Hepatocyte (in vitro differentiated cells): ENCODE measurements around the gene NANS. TPM values are rescaled to one million over a fixed set of nuclear protein-coding genes. Genes with fewer than 3 reads are reported as not detected.

Experiments used
- DNase-seq: peaks from one replicate; pipeline ENCODE4 v3.0.0-alpha.2; 2016; ENCODE audit warnings: low spot score
- H2AFZ ChIP-seq: fragments of 200-600 bp; sonication (generic); 2 replicates; pipeline ENCODE4 v1.6.0; 2016; ENCODE audit warnings: antibody characterized with exemption, mild to moderate bottlenecking
- H3K27ac ChIP-seq: fragments of 200-600 bp; sonication (generic); 2 replicates; pipeline ENCODE4 v1.5.1; 2016; ENCODE audit warnings: mild to moderate bottlenecking
- H3K27me3 ChIP-seq: fragments of 200-600 bp; sonication (generic); 2 replicates; pipeline ENCODE4 v1.6.1; 2016
- H3K36me3 ChIP-seq: fragments of 200-600 bp; sonication (generic); replicated peaks from 2 replicates; pipeline ENCODE4 v1.5.1; 2016; ENCODE audit warnings: low read depth; ENCODE audit not compliant: insufficient read depth
- H3K4me1 ChIP-seq: fragments of 200-600 bp; sonication (generic); 2 replicates; pipeline ENCODE4 v1.5.1; 2016; ENCODE audit warnings: mild to moderate bottlenecking, moderate library complexity; ENCODE audit not compliant: insufficient read depth
- H3K4me2 ChIP-seq: fragments of 200-600 bp; sonication (generic); 2 replicates; pipeline ENCODE4 v1.6.0; 2016
- H3K4me3 ChIP-seq: fragments of 200-600 bp; sonication (generic); 2 replicates; pipeline ENCODE4 v1.5.1; 2016; ENCODE audit warnings: mild to moderate bottlenecking
- H3K79me2 ChIP-seq: fragments of 200-600 bp; sonication (generic); 2 replicates; pipeline ENCODE4 v1.6.0; 2017; ENCODE audit warnings: mild to moderate bottlenecking
- H3K9me2 ChIP-seq: fragments of 200-600 bp; sonication (generic); replicated peaks from 2 replicates; pipeline ENCODE4 v1.6.0; 2017; ENCODE audit warnings: mild to moderate bottlenecking; ENCODE audit not compliant: insufficient read depth
- H3K9me3 ChIP-seq: fragments of 200-600 bp; sonication (generic); 2 replicates; pipeline ENCODE4 v1.5.1; 2016; ENCODE audit warnings: low read depth, mild to moderate bottlenecking
- H4K20me1 ChIP-seq: fragments of 200-600 bp; sonication (generic); 2 replicates; pipeline ENCODE4 v1.6.0; 2016; ENCODE audit warnings: mild to moderate bottlenecking; ENCODE audit not compliant: insufficient read depth, poor library complexity, severe bottlenecking
- CTCF ChIP-seq: fragments of 200-600 bp; sonication (generic); IDR thresholded peaks from 2 replicates; pipeline ENCODE4 v1.5.1; 2016; ENCODE audit warnings: antibody characterized with exemption, mild to moderate bottlenecking; ENCODE audit not compliant: poor library complexity
- EZH2 ChIP-seq: fragments of 200-600 bp; sonication (generic); IDR thresholded peaks from 2 replicates; pipeline ENCODE4 v1.6.1; 2016; ENCODE audit warnings: antibody characterized with exemption, mild to moderate bottlenecking, borderline replicate concordance
- EZH2phosphoT487 ChIP-seq: fragments of 200-600 bp; sonication (generic); IDR thresholded peaks from one replicate; pipeline ENCODE4 v1.6.1; 2018; ENCODE audit warnings: antibody characterized with exemption, mild to moderate bottlenecking, low read depth, moderate library complexity; ENCODE audit not compliant: unreplicated experiment, severe bottlenecking
- WGBS: methylation state at CpG from one replicate; pipeline ENCODE4 v1.1.6; 2016; ENCODE audit warnings: low lambda C conversion rate; ENCODE audit errors: missing lambda C conversion rate; 5-methylcytosine and 5-hydroxymethylcytosine counted together
- polyA plus RNA-seq: library from polyadenylated mRNA; unstranded; fragments of >200 nt; fragmentation: Nextera tagmentation; extraction: Ambion mirVana; gene quantifications from 2 replicates; pipeline ENCODE4 v1.2.1, GENCODE V29; 2016
- small RNA-seq: library from RNA; depleted of rRNA; stranded (forward); fragments of <200 nt; gene quantifications from one replicate; pipeline ENCODE3, GENCODE V24; 2014
- total RNA-seq: library from RNA; depleted of rRNA; stranded (reverse); fragments of >200 nt; gene quantifications from 2 replicates; pipeline ENCODE4 v1.2.3, GENCODE V29; 2014

NANS gene
- total and polyA plus RNA-seq, 2 experiments from 2014 or later, result 62.9 to 88.8 TPM

- H3K27me3 ChIP-seq, result no peaks in the 10 kb centered on the region
- H3K4me3 ChIP-seq, result no peak overlapping the region
- H3K27ac ChIP-seq, result no peak overlapping the region
- no peaks in the 10 kb centered on the region for H3K36me3 ChIP-seq
- H3K79me2 ChIP-seq, result no peaks in the 10 kb centered on the region
- H3K4me1 ChIP-seq, result no peaks in the 10 kb centered on the region
- TF ChIP-seq EZH2 (no peak), EZH2phosphoT487 (no peak), CTCF (no peak)
- no peak overlapping the region for H3K4me2 ChIP-seq
- H3K9me3 ChIP-seq, result no peaks in the 10 kb centered on the region
- H4K20me1 ChIP-seq, result no peaks in the 10 kb centered on the region
- H3K9me2 ChIP-seq, result no peaks in the 10 kb centered on the region
- no peak for DNase-seq
- WGBS, result 94% methylated on average over 9 of the region's 9 CpGs
- no peak overlapping the region for H2AFZ ChIP-seq
These were observed 75.6 kb downstream of the NANS start for GRCh38 chr9:98132158-98132557.

Small RNAs within 50 kb of the gene (small RNA-seq; reads per million reads assigned to genes)
- gene RF00017, result not detected
- not detected for gene RNU6-918P

Other genes starting within 250 kb of the NANS start
- gene FOXE1, start 203.5 kb upstream of the NANS start, total RNA-seq, result 0.67 and 0.88 TPM in 2 replicates
- gene FOXE1, start 203.5 kb upstream of the NANS start, polyA plus RNA-seq, result 0.99 and 3.7 TPM in 2 replicates
- 17.9 and 22.6 TPM in 2 replicates for gene TRMO, start 134.2 kb upstream of the NANS start, total RNA-seq
- 10.3 and 10.8 TPM in 2 replicates for gene TRMO, start 134.2 kb upstream of the NANS start, polyA plus RNA-seq
- gene HEMGN, start 118.6 kb upstream of the NANS start, total RNA-seq, result not detected in 2 replicates
- gene HEMGN, start 118.6 kb upstream of the NANS start, polyA plus RNA-seq, result not detected in 2 replicates
- 15.4 and 18.5 TPM in 2 replicates for gene ANP32B, start 73.4 kb upstream of the NANS start, total RNA-seq
- gene ANP32B, start 73.4 kb upstream of the NANS start, polyA plus RNA-seq, result 64.3 and 75.3 TPM in 2 replicates
- 10.0 and 12.2 TPM in 2 replicates for gene TRIM14, start 62.5 kb downstream of the NANS start, total RNA-seq
- gene TRIM14, start 62.5 kb downstream of the NANS start, polyA plus RNA-seq, result 7.4 and 8.1 TPM in 2 replicates
- gene CORO2A, start 135.9 kb downstream of the NANS start, total RNA-seq, result 24.6 and 27.1 TPM in 2 replicates
- gene CORO2A, start 135.9 kb downstream of the NANS start, polyA plus RNA-seq, result 11.7 and 12.8 TPM in 2 replicates
- gene TBC1D2, start 198.9 kb downstream of the NANS start, total RNA-seq, result 20.0 and 26.7 TPM in 2 replicates
- gene TBC1D2, start 198.9 kb downstream of the NANS start, polyA plus RNA-seq, result 31.6 and 33.5 TPM in 2 replicates